Measurements from ENCODE around the gene CAPN5. TPM values are rescaled to one million over a fixed set of nuclear protein-coding genes. Genes with fewer than 3 reads are reported as not detected.

CAPN5 gene
- total and polyA plus RNA-seq, 2 of the 13 experiments (the other 11 are each of a cell fraction or from before 2014, with no cell fraction given), result 0.27 to 1.2 TPM

DNA sequence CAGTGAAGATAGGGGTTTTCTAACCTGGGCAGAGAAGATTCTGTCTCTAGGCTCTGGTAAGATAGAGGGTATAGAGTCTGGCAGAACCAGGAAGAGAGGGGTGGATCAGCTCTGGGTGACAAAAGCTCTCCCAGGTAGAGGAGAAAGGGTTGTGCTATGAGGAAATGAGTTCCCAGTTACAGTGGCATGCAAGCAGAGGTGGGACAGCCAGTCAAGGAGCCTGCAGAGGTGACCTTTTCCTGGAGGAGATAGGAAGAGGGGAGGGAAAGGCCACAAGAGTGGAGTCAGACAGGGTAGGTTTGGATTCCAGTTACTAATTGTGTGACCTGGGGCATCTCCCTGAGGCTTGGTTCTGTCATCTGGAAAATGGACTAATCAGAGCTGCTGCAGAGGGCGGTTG is 3.4 kb upstream of the CAPN5 start (continued):
- TF ChIP-seq MTF2 (CRISPR knock-in tag; IDR thresholded peaks at IDR 0.05; ENCODE audit: borderline replicate concordance) (no peak), ZSCAN29 (CRISPR knock-in tag; conservative IDR thresholded peaks at IDR 0.05) (no peak), ZNF234 (CRISPR knock-in tag; conservative IDR thresholded peaks at IDR 0.05) (no peak), SP2 (CRISPR knock-in tag; IDR thresholded peaks at IDR 0.05) (no peak)

DNA sequence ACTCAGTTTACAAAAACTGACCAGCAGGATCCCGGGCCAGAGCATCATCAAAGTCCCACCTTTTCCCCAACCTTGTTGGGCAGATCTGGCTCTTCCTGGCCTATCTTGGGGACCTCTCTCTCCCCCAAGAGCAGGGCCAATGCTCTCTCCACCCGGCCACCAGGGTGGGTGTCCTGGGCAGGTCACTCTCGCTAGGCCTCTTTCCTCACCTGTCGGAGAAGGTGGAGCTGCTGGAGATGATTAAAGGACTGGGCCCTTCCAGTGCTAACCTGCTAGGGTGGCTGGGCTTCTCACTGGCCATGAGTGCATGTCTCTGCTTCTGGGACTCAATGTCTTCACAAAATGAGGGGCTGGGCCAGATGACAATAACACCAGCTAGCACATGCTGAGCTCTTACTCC is 2.9 kb upstream of the CAPN5 start:
- intact Hi-C loops (cut with micrococcal nuclease; ENCODE audit: unreplicated experiment), result no loop called here
- TF ChIP-seq, protein P1, sequence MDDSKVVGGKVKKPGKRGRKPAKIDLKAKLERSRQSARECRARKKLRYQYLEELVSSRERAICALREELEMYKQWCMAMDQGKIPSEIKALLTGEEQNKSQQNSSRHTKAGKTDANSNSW (CRISPR knock-in tag; IDR thresholded peaks at IDR 0.05; ENCODE audit: borderline replicate concordance), result no peak
- TF ChIP-seq IKZF1 (IDR thresholded peaks at IDR 0.05) (no peak), FOXP1 (IDR thresholded peaks at IDR 0.05) (no peak), FOXP1 (CRISPR knock-in tag; IDR thresholded peaks at IDR 0.05) (no peak), ZNF333 (CRISPR knock-in tag; IDR thresholded peaks at IDR 0.05; ENCODE audit: borderline replicate concordance) (no peak), NR2F6 (IDR thresholded peaks at IDR 0.05) (no peak), NR2F6 (CRISPR knock-in tag; IDR thresholded peaks at IDR 0.05) (no peak), NR2F1 (CRISPR knock-in tag; IDR thresholded peaks at IDR 0.05) (no peak), CBX2 (IDR thresholded peaks at IDR 0.05; ENCODE audit: low read depth, low read length) (no peak), CBX2 (CRISPR knock-in tag; IDR thresholded peaks at IDR 0.05; ENCODE audit: low read depth) (no peak), SALL1 (CRISPR knock-in tag; IDR thresholded peaks at IDR 0.05) (no peak), MED13 (CRISPR knock-in tag; IDR thresholded peaks at IDR 0.05) (no peak), TCF7L2 (IDR thresholded peaks at IDR 0.05; ENCODE audit: low read depth, low read length) (no peak), GTF2F1 (IDR thresholded peaks at IDR 0.05; ENCODE audit: low read length) (no peak), CBFB (CRISPR knock-in tag; IDR thresholded peaks at IDR 0.05) (no peak), ZNF343 (CRISPR knock-in tag; IDR thresholded peaks at IDR 0.05) (no peak)
- TF ChIP-seq, protein P2, sequence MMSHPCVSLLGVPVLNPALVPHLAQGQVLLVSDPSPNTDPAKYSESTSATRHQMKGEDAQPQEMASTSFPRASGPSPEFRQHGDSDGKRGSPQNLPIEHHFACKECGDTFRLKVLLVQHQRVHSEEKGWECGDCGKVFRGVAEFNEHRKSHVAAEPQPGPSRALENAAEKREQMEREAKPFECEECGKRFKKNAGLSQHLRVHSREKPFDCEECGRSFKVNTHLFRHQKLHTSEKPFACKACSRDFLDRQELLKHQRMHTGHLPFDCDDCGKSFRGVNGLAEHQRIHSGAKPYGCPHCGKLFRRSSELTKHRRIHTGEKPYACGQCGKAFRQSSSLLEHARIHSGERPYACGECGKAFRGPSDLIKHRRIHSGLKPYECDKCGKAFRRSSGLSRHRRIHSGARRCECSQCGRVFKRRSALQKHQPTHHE (CRISPR knock-in tag; IDR thresholded peaks at IDR 0.05; ENCODE audit: borderline replicate concordance), result no peak
- TF ChIP-seq, protein P3, sequence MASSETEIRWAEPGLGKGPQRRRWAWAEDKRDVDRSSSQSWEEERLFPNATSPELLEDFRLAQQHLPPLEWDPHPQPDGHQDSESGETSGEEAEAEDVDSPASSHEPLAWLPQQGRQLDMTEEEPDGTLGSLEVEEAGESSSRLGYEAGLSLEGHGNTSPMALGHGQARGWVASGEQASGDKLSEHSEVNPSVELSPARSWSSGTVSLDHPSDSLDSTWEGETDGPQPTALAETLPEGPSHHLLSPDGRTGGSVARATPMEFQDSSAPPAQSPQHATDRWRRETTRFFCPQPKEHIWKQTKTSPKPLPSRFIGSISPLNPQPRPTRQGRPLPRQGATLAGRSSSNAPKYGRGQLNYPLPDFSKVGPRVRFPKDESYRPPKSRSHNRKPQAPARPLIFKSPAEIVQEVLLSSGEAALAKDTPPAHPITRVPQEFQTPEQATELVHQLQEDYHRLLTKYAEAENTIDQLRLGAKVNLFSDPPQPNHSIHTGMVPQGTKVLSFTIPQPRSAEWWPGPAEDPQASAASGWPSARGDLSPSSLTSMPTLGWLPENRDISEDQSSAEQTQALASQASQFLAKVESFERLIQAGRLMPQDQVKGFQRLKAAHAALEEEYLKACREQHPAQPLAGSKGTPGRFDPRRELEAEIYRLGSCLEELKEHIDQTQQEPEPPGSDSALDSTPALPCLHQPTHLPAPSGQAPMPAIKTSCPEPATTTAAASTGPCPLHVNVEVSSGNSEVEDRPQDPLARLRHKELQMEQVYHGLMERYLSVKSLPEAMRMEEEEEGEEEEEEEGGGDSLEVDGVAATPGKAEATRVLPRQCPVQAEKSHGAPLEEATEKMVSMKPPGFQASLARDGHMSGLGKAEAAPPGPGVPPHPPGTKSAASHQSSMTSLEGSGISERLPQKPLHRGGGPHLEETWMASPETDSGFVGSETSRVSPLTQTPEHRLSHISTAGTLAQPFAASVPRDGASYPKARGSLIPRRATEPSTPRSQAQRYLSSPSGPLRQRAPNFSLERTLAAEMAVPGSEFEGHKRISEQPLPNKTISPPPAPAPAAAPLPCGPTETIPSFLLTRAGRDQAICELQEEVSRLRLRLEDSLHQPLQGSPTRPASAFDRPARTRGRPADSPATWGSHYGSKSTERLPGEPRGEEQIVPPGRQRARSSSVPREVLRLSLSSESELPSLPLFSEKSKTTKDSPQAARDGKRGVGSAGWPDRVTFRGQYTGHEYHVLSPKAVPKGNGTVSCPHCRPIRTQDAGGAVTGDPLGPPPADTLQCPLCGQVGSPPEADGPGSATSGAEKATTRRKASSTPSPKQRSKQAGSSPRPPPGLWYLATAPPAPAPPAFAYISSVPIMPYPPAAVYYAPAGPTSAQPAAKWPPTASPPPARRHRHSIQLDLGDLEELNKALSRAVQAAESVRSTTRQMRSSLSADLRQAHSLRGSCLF (CRISPR knock-in tag; IDR thresholded peaks at IDR 0.05; ENCODE audit: borderline replicate concordance), result no peak

More for the DNA sequence above, 2.9 kb upstream of the CAPN5 start:
- Histone ChIP-seq H3K9ac (ENCODE audit: insufficient read depth, low read depth, low read length) (no peak overlapping the region), H3K27me3 (ENCODE audit: control insufficient read depth in 1 of 2, insufficient read depth in 2 of 2, low read length in 2 of 2) (peaks cover 14 to 34% of the 10 kb centered on the region in 2 experiments; a peak in 4 of 5 replicates), H3K9me3 (ENCODE audit: low read length) (peaks cover 6% of the 10 kb centered on the region), H3K79me2 (ENCODE audit: insufficient read depth, low read length) (no peaks in the 10 kb centered on the region), H3K4me3 (replicated peaks in 1 of 3; ENCODE audit: insufficient read depth in 1 of 3, low read depth in 2 of 3, low read length in 3 of 3) (no peak overlapping the region), H2AFZ (ENCODE audit: low read length) (no peak overlapping the region), H3K4me1 (ENCODE audit: insufficient read depth, low read length) (peaks cover 51% of the 10 kb centered on the region), H3K4me2 (ENCODE audit: low read depth, low read length) (no peak overlapping the region), H3K36me3 (replicated peaks in 1 of 2; ENCODE audit: control insufficient read depth in 1 of 2, insufficient read depth in 2 of 2, low read length in 2 of 2) (no peaks in the 10 kb centered on the region), H4K20me1 (ENCODE audit: insufficient read depth, low read length) (0 out of 2 replicates have a peak, but pooled peaks cover 4% of the 10 kb centered on the region), H3K27ac (ENCODE audit: extremely low read length, insufficient read depth, low read length) (no peak overlapping the region)
- DNase-seq (ENCODE audit: low spot score), result no peak
- in situ Hi-C loops (cut with HindIII; ENCODE audit: extremely low pct_ligation_motif_present, low pct_unique_long_range_greater_than_20kb), result no loop called here
- ATAC-seq, result no peak
- no TSS peak for BruUV-seq (replicated peaks)
- ChIA-PET POLR2A (interaction anchor here (3.6 kb wide), 1 partner anchor 31 kb away, joined by 16 read pairs; no protein-coding TSS in a partner anchor), CTCF (ENCODE audit: low intra/inter-chr PET ratio, low total read pairs) (no interaction called here)
- no CpG with 5 or more reads among the region's 4 CpGs for WGBS (ENCODE audit: low lambda C conversion rate)
- no peak for FAIRE-seq

Data from HepG2 (cell line).